SK-N-MC (cell line): ENCODE results near the gene SLC25A45.

Experiments
- EZH2 ChIP-seq: fragments of 200-600 bp; sonication (generic); IDR thresholded peaks from one replicate; pipeline ENCODE4 v1.6.1; 2017; ENCODE audit warnings: antibody characterized with exemption
- FOXP2 ChIP-seq: optimal IDR thresholded peaks from 2 replicates; pipeline ENCODE3; 2011; ENCODE audit warnings: mild to moderate bottlenecking, moderate library complexity; ENCODE audit not compliant: insufficient read depth; ENCODE audit errors: extremely low read length, control extremely low read depth
- POLR2AphosphoS5 ChIP-seq: IDR thresholded peaks from 2 replicates; pipeline ENCODE4 v1.6.1; 2012; ENCODE audit warnings: mild to moderate bottlenecking, low read depth, low read length, borderline replicate concordance

DNA sequence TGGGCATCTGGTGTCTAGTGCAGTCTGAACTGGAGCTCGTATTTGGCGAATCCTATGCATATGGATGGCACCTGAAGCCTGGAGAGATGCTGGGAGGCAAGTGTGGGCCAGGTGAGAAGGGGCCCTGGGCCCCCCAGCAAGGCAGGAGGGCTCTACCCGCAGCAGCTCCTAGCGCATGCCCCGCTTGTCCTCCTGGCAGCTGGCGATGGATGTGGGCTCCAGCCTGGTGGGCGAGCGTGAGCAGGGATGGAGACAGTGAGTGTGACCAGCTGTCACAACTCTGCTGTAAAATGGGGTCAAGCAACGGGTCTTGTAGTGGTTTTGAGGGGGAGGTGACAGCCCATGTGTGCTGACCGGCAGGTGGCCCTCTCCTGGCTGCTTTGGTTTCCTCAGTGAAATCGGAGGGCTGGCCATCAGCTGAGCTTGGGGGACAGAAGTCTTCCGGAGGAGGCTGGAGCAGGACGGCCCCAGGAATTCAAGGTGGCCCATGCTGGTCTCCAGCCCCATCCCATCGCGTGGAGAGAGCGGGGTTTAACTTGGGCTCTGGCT lies 16.0 kb upstream of the SLC25A45 start:
- TF ChIP-seq EZH2 (no peak), POLR2AphosphoS5 (no peak), FOXP2 (no peak)
